ENCODE results near the gene RPS6KA2.

Gene RPS6KA2

DNA sequence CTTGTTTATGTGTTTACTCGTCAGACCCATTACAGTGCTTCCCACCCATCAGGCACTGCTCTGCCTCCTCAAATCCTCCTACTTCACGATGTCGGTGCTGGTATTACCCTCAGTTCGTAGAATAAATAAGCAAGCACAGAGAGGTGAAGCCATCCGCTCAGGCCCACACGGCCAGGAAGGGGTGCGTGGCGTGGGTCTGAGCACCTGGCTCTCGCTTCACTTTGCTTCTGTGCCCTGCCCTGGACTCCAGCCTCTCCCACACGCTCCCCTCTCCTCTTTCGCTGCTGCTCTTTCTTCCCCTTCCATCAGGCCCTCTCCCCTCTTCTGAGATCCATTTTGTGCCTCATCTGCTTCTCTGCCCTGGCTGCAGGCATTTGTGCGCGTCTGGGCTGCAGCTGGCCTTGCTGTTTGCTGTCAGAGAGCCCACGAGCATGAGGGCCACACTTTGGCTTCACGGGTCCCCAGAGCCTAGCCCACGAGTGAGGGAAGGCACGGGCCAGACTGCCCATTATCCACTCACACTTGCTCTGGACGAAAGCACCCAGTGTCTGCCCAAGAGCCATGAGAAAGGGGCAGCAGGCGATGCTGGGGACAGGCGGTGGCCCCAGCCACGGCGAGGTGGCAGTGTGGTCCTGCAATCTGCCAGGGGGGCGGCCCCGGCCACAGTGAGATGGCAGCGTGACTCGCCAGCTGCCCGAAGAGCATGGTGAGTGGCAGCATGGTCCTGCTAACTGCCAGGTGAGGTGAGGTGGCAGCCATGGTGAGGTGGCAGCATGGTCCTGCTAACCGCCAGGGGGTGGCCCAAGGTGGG lies 148.1 kb downstream of the RPS6KA2 start:
- no peak for TF ChIP-seq L3MBTL2 (conservative IDR thresholded peaks at IDR 0.05)
- CTCF ChIA-PET, result no interaction called here
- DNase-seq (ENCODE audit: extremely low spot score), result no peak
- POLR2A ChIA-PET, result no interaction called here

DNA sequence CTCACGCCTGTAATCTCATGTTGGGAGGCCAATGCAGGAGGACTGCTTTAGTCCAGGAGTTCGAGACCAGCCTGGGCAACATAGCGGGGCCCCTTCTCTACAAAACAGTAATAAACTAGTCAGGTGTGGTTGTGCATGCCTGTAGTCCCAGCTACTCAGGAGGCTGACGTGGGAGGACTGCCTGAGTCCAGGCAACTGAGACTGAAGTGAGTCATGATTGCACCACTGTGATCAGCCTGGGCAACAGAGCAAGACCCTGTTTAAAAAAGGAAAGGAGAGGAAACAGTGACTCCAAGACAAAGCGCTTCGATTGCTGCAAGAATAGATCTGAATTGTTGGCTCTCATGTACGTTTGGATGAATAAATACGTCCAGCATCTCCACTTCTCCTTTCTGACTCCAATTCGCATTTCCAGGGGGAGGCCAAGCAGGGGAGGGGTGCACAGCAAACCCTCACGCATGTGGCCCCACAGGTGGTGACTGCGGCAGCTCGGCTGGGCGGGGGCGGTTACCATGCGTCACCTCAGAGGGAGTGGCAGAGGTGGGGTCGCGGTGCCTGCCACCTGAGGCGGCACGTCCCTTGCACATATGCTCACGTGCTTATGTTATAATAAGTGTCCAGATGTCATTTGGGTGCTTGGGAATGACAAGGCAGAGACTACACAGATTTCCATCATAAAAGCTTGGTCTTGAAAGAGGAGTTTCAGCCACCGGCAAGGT lies 149.2 kb downstream of the RPS6KA2 start:
- POLR2A ChIA-PET, result no interaction called here
- no peak for DNase-seq (ENCODE audit: extremely low spot score)
- CTCF ChIA-PET, result no interaction called here
- TF ChIP-seq L3MBTL2 (conservative IDR thresholded peaks at IDR 0.05) (no peak), NFRKB (IDR thresholded peaks at IDR 0.05) (no peak), HDGF (IDR thresholded peaks at IDR 0.05; ENCODE audit: borderline replicate concordance) (no peak), SUZ12 (IDR thresholded peaks at IDR 0.05) (no peak), SP1 (IDR thresholded peaks at IDR 0.05) (no peak), ELF4 (IDR thresholded peaks at IDR 0.05) (no peak), FOXM1 (IDR thresholded peaks at IDR 0.05; ENCODE audit: borderline replicate concordance) (no peak), LEF1 (IDR thresholded peaks at IDR 0.05; ENCODE audit: borderline replicate concordance) (no peak)

DNA sequence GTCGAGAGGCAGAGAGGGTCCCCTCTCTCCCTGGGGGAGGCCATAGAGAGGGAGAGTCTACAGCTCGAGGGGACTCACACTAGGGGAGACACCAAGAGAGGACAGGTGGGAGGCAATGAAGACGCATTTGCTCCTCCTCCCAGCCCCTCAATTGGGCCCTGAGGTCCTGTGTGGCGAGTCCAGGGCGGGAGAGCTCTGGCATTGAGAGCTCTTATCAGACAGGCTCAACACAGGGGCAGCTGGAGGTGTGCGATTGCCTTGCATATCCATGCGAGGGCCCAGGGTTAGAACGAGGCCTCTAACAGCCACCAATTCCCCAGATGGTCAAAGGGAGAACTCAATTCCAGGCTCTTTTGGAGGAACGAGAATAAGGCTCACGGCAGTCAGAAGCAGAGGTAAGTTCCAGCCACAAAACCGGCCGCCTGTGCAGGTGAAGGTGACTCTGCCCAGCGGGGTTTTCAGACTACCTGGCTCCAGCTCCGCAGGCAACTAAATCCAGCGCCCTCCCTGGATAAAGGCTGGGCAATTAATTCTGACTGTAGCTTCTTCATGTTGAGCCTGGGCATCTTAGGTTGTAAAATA lies 150.3 kb downstream of the RPS6KA2 start:
- ChIA-PET POLR2A (no interaction called here), CTCF (interaction anchor here (1.1 kb wide), 1 partner anchor 20 kb away, joined by 3 read pairs; no protein-coding TSS in a partner anchor)
- TF ChIP-seq SP1 (IDR thresholded peaks at IDR 0.05) (no peak), SUZ12 (IDR thresholded peaks at IDR 0.05) (no peak), FOXA1 (IDR thresholded peaks at IDR 0.05) (no peak), TARDBP (IDR thresholded peaks at IDR 0.05) (no peak), L3MBTL2 (conservative IDR thresholded peaks at IDR 0.05) (no peak), FOXK2 (IDR thresholded peaks at IDR 0.05) (no peak), LEF1 (IDR thresholded peaks at IDR 0.05; ENCODE audit: borderline replicate concordance) (no peak), ARNT (IDR thresholded peaks at IDR 0.05) (no peak), CTBP1 (IDR thresholded peaks at IDR 0.05; ENCODE audit: borderline replicate concordance) (no peak), ZNF384 (IDR thresholded peaks at IDR 0.05) (no peak), HDGF (IDR thresholded peaks at IDR 0.05; ENCODE audit: borderline replicate concordance) (no peak), ELF4 (IDR thresholded peaks at IDR 0.05) (no peak), BHLHE40 (IDR thresholded peaks at IDR 0.05; ENCODE audit: borderline replicate concordance) (no peak), NFRKB (IDR thresholded peaks at IDR 0.05) (no peak), FOXM1 (IDR thresholded peaks at IDR 0.05; ENCODE audit: borderline replicate concordance) (no peak)
- TF ChIP-seq, protein P1, sequence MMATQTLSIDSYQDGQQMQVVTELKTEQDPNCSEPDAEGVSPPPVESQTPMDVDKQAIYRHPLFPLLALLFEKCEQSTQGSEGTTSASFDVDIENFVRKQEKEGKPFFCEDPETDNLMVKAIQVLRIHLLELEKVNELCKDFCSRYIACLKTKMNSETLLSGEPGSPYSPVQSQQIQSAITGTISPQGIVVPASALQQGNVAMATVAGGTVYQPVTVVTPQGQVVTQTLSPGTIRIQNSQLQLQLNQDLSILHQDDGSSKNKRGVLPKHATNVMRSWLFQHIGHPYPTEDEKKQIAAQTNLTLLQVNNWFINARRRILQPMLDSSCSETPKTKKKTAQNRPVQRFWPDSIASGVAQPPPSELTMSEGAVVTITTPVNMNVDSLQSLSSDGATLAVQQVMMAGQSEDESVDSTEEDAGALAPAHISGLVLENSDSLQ (IDR thresholded peaks at IDR 0.05), result no peak
- DNase-seq (ENCODE audit: extremely low spot score), result no peak

DNA sequence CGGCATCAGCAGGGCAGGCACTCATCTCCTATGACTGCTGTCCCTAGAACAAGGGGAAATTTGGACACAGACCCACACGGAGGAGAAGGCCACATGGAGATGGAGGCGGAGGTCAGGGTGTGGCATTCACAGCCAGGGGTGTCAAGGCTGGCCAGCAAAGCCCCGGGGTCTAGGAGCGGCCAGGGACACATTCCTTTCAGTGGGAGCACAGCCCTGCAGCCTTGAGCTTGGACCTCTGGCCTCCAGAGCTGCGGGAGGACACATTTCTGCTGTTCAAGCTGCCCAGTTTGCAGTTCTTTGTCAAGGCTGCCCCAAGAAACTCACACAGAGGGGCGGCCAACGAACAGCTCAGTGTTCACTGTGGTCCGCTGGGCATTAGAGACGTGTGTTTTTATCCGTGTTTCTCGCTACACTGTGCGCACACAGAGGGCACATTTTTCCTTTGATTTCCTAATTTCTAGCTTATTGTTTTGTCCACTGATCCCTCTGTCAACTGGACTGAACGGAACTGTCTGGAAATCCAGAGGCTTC lies 150.9 kb downstream of the RPS6KA2 start:
- CTCF ChIA-PET, result interaction anchor here (0.6 to 1.1 kb wide), 2 partner anchors 20 to 96 kb away, joined by 3 to 4 read pairs; no protein-coding TSS in a partner anchor
- POLR2A ChIA-PET, result no interaction called here
- no peak for DNase-seq (ENCODE audit: extremely low spot score)
- TF ChIP-seq LEF1 (IDR thresholded peaks at IDR 0.05; ENCODE audit: borderline replicate concordance) (no peak), ELF4 (IDR thresholded peaks at IDR 0.05) (no peak), HDGF (IDR thresholded peaks at IDR 0.05; ENCODE audit: borderline replicate concordance) (no peak), L3MBTL2 (conservative IDR thresholded peaks at IDR 0.05) (no peak), FOXK2 (IDR thresholded peaks at IDR 0.05) (no peak), FOXM1 (IDR thresholded peaks at IDR 0.05; ENCODE audit: borderline replicate concordance) (no peak), ARNT (IDR thresholded peaks at IDR 0.05) (no peak), BHLHE40 (IDR thresholded peaks at IDR 0.05; ENCODE audit: borderline replicate concordance) (no peak)

DNA sequence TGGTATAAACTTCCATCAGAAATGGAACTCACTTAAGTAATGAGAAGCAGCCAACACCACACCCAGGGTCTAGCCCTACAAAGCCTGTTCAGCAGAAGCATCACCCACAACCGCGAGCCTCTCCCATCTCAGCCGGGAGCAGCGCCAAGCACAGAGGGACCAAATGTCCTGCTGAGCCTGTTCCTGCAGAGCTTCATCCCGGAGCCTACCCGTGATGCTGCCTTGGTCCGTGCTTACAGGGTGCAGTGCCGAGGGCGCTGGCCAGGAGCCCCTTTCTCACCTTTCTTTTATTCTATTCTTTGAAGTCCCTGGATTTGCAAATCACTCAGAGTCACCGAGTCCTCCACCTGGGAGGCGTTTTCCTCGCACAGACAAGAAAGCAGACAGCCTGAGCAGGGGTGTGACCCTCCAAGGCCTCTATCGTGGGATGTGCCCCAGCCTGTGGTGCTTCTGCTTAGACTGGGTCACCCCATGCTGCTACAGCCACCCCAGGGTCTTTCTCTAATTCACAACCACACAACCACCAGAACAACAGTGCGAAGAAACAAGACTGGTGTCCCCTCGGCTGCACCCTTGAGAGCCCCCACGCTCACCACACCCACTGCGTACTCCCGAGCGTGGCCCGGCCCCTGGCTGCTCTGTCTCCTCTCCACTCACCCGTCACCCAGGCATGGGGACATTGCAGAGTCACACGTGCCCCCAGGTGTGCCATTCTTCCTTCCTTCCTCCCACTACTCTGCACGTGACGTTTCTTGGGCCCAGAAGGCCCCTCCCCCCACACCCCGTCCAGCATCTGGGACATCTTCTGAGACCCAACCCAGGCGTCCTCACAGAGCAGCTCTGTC lies 152.1 kb downstream of the RPS6KA2 start:
- POLR2A ChIA-PET, result no interaction called here
- DNase-seq (ENCODE audit: extremely low spot score), result no peak
- CTCF ChIA-PET, result no interaction called here
- TF ChIP-seq ZNF384 (IDR thresholded peaks at IDR 0.05) (no peak), FOXA1 (IDR thresholded peaks at IDR 0.05) (no peak)

DNA sequence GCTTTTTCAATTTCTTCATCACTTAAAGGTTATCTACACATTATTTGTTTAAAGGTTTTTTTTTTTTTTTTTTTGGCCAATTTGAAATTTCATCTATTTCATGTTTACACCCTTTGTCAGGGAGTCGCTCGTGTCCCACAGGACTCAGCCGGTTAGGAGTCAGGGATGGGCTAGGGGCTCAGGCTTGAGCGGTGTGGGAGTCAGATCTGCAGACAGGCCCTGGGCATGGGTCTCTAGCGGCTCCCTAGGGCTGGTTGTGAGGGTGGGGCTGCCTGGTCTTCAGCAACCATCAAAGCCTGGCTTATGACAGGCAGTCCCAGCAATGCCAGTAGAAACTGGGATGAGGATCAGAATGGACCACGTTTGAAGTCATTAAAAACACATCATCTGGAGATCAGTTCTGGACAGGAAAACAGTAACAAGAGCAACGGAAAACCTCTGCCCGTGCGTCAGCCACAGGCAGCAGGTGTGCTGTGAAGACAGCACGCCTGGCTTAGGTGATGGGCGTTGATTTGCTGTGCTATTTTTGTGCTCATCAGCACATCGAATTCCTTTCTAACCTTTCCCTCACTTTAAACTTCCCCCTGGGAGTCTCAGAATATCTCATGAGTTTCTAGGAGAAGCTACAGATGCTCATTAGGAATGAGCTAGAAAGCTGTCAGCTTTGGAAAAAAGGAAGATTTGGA lies 153.0 kb downstream of the RPS6KA2 start:
- DNase-seq (ENCODE audit: extremely low spot score), result no peak
- TF ChIP-seq FOXK2 (IDR thresholded peaks at IDR 0.05), result no peak
- no peak for TF ChIP-seq FOXM1 (IDR thresholded peaks at IDR 0.05; ENCODE audit: borderline replicate concordance)
- TF ChIP-seq SUZ12 (IDR thresholded peaks at IDR 0.05), result no peak
- TF ChIP-seq, protein P1 (IDR thresholded peaks at IDR 0.05), result no peak
- no peak for TF ChIP-seq CTBP1 (IDR thresholded peaks at IDR 0.05; ENCODE audit: borderline replicate concordance)
- TF ChIP-seq SP1 (IDR thresholded peaks at IDR 0.05), result no peak
- TF ChIP-seq ARNT (IDR thresholded peaks at IDR 0.05), result no peak
- no peak for TF ChIP-seq ZNF384 (IDR thresholded peaks at IDR 0.05)
- TF ChIP-seq ELF4 (IDR thresholded peaks at IDR 0.05), result no peak
- ChIA-PET CTCF (no interaction called here), POLR2A (no interaction called here)
